Measurements from ENCODE around the gene AGPAT3.

DNA sequence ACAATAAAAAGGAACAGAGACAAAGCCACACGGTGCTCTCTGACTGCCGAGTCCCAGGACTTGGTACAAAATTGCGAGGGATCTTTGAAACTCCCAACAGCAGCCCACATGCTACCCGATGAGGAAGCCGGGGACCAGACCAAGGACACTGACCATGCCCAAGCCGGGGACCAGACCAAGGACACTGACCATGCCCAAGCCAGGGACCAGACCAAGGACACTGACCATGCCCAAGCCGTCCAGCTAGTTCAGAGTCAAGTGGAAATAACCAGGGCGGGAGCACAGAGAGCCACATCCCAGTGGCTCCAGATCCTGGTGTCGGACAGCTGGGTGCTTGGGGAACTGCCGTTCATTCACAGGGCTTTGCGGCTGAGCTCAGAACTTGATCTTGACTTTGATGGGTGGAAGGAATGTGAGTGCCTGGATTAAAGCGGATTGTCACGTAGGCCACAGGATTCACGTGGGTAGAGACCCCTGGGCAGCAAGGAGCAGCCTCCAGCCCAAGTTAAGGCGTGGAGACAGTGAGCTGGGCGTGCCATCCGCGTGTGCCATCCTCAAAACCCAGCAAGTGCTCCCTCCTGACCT is 130.6 kb downstream of the AGPAT3 start:
- TF ChIP-seq, protein P1, sequence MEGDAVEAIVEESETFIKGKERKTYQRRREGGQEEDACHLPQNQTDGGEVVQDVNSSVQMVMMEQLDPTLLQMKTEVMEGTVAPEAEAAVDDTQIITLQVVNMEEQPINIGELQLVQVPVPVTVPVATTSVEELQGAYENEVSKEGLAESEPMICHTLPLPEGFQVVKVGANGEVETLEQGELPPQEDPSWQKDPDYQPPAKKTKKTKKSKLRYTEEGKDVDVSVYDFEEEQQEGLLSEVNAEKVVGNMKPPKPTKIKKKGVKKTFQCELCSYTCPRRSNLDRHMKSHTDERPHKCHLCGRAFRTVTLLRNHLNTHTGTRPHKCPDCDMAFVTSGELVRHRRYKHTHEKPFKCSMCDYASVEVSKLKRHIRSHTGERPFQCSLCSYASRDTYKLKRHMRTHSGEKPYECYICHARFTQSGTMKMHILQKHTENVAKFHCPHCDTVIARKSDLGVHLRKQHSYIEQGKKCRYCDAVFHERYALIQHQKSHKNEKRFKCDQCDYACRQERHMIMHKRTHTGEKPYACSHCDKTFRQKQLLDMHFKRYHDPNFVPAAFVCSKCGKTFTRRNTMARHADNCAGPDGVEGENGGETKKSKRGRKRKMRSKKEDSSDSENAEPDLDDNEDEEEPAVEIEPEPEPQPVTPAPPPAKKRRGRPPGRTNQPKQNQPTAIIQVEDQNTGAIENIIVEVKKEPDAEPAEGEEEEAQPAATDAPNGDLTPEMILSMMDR (IDR thresholded peaks at IDR 0.05) = no peak
- TF ChIP-seq POLR2AphosphoS5 (IDR thresholded peaks at IDR 0.05) = no peak

All from upper lobe of left lung (tissue), 4 donors.